HepG2 (cell line): ENCODE data around the gene DDX39B. TPM values are rescaled to one million over a fixed set of nuclear protein-coding genes. Genes with fewer than 3 reads are reported as not detected.
A peak's percentile ranks its signal among the peaks of the same experiment; 100 is the strongest.

ENCODE experiments used
- ATAC-seq: fragments of 200-7000 bp; cut with Tn5 transposase; 3 replicates; pipeline ENCODE4 v1.9.1; 2020; ENCODE audit warnings: mild to moderate bottlenecking, moderate library complexity
- BruUV-seq: library from RNA; stranded (reverse); fragments of 400-500 nt; replicated peaks from 2 replicates; lab custom pipeline; 2021; lab: Mats Ljungman, UMichigan
- CTCF ChIA-PET: fragments of 300-600 bp; formaldehyde crosslinking; extraction: SDS; loops from one replicate; lab custom pipeline; 2021; ENCODE audit warnings: low total read pairs, inconsistent platforms, low intra/inter-chr PET ratio; lab: Yijun Ruan, JAX
- POLR2A ChIA-PET: fragments of 350-600 bp; sonication (Branson Sonifier 250); formaldehyde crosslinking; loops from one replicate; lab custom pipeline; 2020; ENCODE audit warnings: antibody characterized with exemption, inconsistent platforms; lab: Yijun Ruan, JAX
- DNase-seq: peaks from one replicate; pipeline ENCODE4 v3.0.0-alpha.2; 2015; ENCODE audit warnings: low spot score
- FAIRE-seq: peaks from 3 replicates; lab custom pipeline; 2011; peaks lifted over from hg19 to GRCh38; lab: Jason Lieb, UNC
- H2AFZ ChIP-seq: one replicate; pipeline ENCODE4 v1.6.1; 2011; ENCODE audit warnings: low read length, inconsistent platforms
- H3K27ac ChIP-seq: fragments of 300-600 bp; 3 replicates; pipeline ENCODE4 v1.8.0; 2011; ENCODE audit warnings: mixed run types, mild to moderate bottlenecking, mixed read lengths, low read length, inconsistent platforms; ENCODE audit not compliant: insufficient read depth; ENCODE audit errors: extremely low read length
- H3K27me3 ChIP-seq, 2 experiments: fragments of 200-600 bp in 1 of 2; 2 replicates in 1 of 2; 3 replicates in 1 of 2; pipeline versions ENCODE4 v1.6.0 to v1.8.0; 2011; ENCODE audit warnings: low read length in 2 of 2, mild to moderate bottlenecking in 2 of 2, moderate library complexity in 2 of 2, inconsistent platforms in 1 of 2; ENCODE audit not compliant: insufficient read depth in 2 of 2, control insufficient read depth in 1 of 2
- H3K36me3 ChIP-seq, 2 experiments: fragments of 200-600 bp in 1 of 2; replicated peaks in 1 of 2; 2 replicates in 1 of 2; 3 replicates in 1 of 2; pipeline versions ENCODE4 v1.5.1 to v1.8.0; 2011; ENCODE audit warnings: low read length in 2 of 2, inconsistent platforms in 1 of 2; ENCODE audit not compliant: insufficient read depth in 2 of 2, control insufficient read depth in 1 of 2
- H3K4me1 ChIP-seq: 2 replicates; pipeline ENCODE4 v1.5.1; 2012; ENCODE audit warnings: low read length, inconsistent platforms; ENCODE audit not compliant: insufficient read depth
- H3K4me2 ChIP-seq: 2 replicates; pipeline ENCODE4 v1.6.0; 2011; ENCODE audit warnings: low read depth, low read length, inconsistent platforms
- H3K4me3 ChIP-seq, 3 experiments: fragments of 200-600 bp in 1 of 3; sonication (generic), shearing (Covaris generic) in 1 of 3; replicated peaks in 1 of 3; 2 replicates each; pipeline ENCODE4 v1.5.1; 2011 to 2016; ENCODE audit warnings: low read length in 3 of 3, inconsistent platforms in 2 of 3, low read depth in 2 of 3, mild to moderate bottlenecking in 2 of 3, control low read depth in 1 of 3, mixed read lengths in 1 of 3; ENCODE audit not compliant: insufficient read depth in 1 of 3
- H3K79me2 ChIP-seq: one replicate; pipeline ENCODE4 v1.6.1; 2011; ENCODE audit warnings: low read length, inconsistent platforms; ENCODE audit not compliant: insufficient read depth
- H3K9ac ChIP-seq: 2 replicates; pipeline ENCODE4 v1.6.0; 2011; ENCODE audit warnings: mild to moderate bottlenecking, low read depth, low read length, inconsistent platforms; ENCODE audit not compliant: insufficient read depth
- H3K9me3 ChIP-seq: 2 replicates; pipeline ENCODE4 v1.5.1; 2012; ENCODE audit warnings: mild to moderate bottlenecking, low read length
- H4K20me1 ChIP-seq: 2 replicates; pipeline ENCODE4 v1.6.0; 2011; ENCODE audit warnings: inconsistent platforms, mild to moderate bottlenecking, low read length, moderate library complexity; ENCODE audit not compliant: insufficient read depth
- CTCF ChIP-seq: sonication (generic); formaldehyde crosslinking; IDR thresholded peaks from 2 replicates; pipeline ENCODE4 v1.5.0; 2020; ENCODE audit warnings: mild to moderate bottlenecking, missing genetic modification reagents, moderate library complexity
- ETV5 ChIP-seq: IDR thresholded peaks from 2 replicates; pipeline ENCODE4 v1.6.1; 2018; ENCODE audit warnings: missing biosample characterization, missing genetic modification reagents, inconsistent platforms, borderline replicate concordance
- FOXK1 ChIP-seq: sonication (generic); formaldehyde crosslinking; IDR thresholded peaks from 2 replicates; pipeline ENCODE4 v1.4.0; 2020; ENCODE audit warnings: low read depth, missing genetic modification reagents, borderline replicate concordance
- IKZF5 ChIP-seq: IDR thresholded peaks from 2 replicates; pipeline ENCODE4 v1.6.1; 2018; ENCODE audit warnings: missing genetic modification reagents, mild to moderate bottlenecking, missing compliant biosample characterization
- JARID2 ChIP-seq: sonication (generic); formaldehyde crosslinking; IDR thresholded peaks from 2 replicates; pipeline ENCODE4 v1.8.1; 2023; ENCODE audit warnings: missing genetic modification reagents, inconsistent platforms; ENCODE audit not compliant: insufficient replicate concordance
- KMT2A ChIP-seq: sonication (generic); formaldehyde crosslinking; IDR thresholded peaks from 2 replicates; pipeline ENCODE4 v1.4.0; 2020; ENCODE audit warnings: missing genetic modification reagents
- PBX2 ChIP-seq: IDR thresholded peaks from 2 replicates; pipeline ENCODE4 v1.6.1; 2016; ENCODE audit warnings: control low read depth
- PITX1 ChIP-seq: sonication (generic); formaldehyde crosslinking; IDR thresholded peaks from 2 replicates; pipeline ENCODE4 v1.5.1; 2020; ENCODE audit warnings: mild to moderate bottlenecking, missing genetic modification reagents
- ZBTB21 ChIP-seq: sonication (generic); formaldehyde crosslinking; IDR thresholded peaks from 2 replicates; pipeline ENCODE4 v1.4.0; 2020; ENCODE audit warnings: missing genetic modification reagents
- ZBTB26 ChIP-seq: IDR thresholded peaks from 2 replicates; pipeline ENCODE4 v1.6.1; 2016; ENCODE audit warnings: missing compliant biosample characterization, missing genetic modification reagents, borderline replicate concordance
- ZC3H4 ChIP-seq: sonication (generic); formaldehyde crosslinking; IDR thresholded peaks from 2 replicates; pipeline ENCODE4 v1.4.0; 2020; ENCODE audit warnings: missing genetic modification reagents, borderline replicate concordance
- ZNF276 ChIP-seq: sonication (generic); formaldehyde crosslinking; IDR thresholded peaks from 2 replicates; pipeline ENCODE4 v1.4.0; 2020; ENCODE audit warnings: mild to moderate bottlenecking, low read depth, missing genetic modification reagents
- ZNF335 ChIP-seq: sonication (generic); formaldehyde crosslinking; IDR thresholded peaks from 2 replicates; pipeline ENCODE4 v1.4.0; 2020; ENCODE audit warnings: missing genetic modification reagents
- ZNF350 ChIP-seq: sonication (generic); formaldehyde crosslinking; IDR thresholded peaks from 2 replicates; pipeline ENCODE4 v1.4.0; 2020; ENCODE audit warnings: mild to moderate bottlenecking, low read depth, missing genetic modification reagents, borderline replicate concordance
- ZNF558 ChIP-seq: sonication (generic); formaldehyde crosslinking; IDR thresholded peaks from 2 replicates; pipeline ENCODE4 v1.9.0; 2022; ENCODE audit warnings: mild to moderate bottlenecking, missing genetic modification reagents, borderline replicate concordance
- ZNF883 ChIP-seq: sonication (generic); formaldehyde crosslinking; IDR thresholded peaks from 2 replicates; pipeline ENCODE4 v1.5.1; 2020; ENCODE audit warnings: mild to moderate bottlenecking, missing genetic modification reagents; ENCODE audit errors: not compliant biosample characterization
- WGBS: methylation state at CpG from one replicate; pipeline ENCODE4 v1.1.6; 2017; ENCODE audit warnings: low lambda C conversion rate; 5-methylcytosine and 5-hydroxymethylcytosine counted together
- in situ Hi-C: cut with HindIII; loops from 2 replicates; pipeline ENCODE4 v1.10.0; 2017; ENCODE audit warnings: low pct_unique_long_range_greater_than_20kb; ENCODE audit not compliant: extremely low pct_ligation_motif_present
- intact Hi-C: fragments of 100-400 bp; cut with micrococcal nuclease; formaldehyde crosslinking; loops from one replicate; pipeline ENCODE4 v1.10.0; 2022; ENCODE audit not compliant: unreplicated experiment
- polyA plus RNA-seq, 8 experiments: library from polyadenylated mRNA; depleted of rRNA in 3 of 8; stranded (reverse) in 7 of 8; unstranded in 1 of 8; fragments of >200 nt; fragmentation: Illumina TruSeq in 4 of 8; extraction: Trizol in 4 of 8; gene quantifications; 2 replicates each; pipeline versions ENCODE4 v1.2.1 to v1.2.3, GENCODE V29; 2011 to 2016; ENCODE audit warnings: low read depth in 4 of 8, missing spikeins in 1 of 8, mixed read lengths in 1 of 8; ENCODE audit not compliant: insufficient read depth in 1 of 8
- total RNA-seq, 5 experiments: library from RNA; depleted of rRNA; stranded (reverse); fragments of >200 nt; fragmentation: Illumina TruSeq; extraction: Trizol; gene quantifications; 2 replicates each; pipeline ENCODE4 v1.2.3, GENCODE V29; 2016; ENCODE audit warnings: low read depth in 1 of 5

DDX39B gene
- total and polyA plus RNA-seq, 2 of the 13 experiments (the other 11 are each of a cell fraction or from before 2014, with no cell fraction given): 570 to 678 TPM

- no peaks in the 10 kb centered on the region for H4K20me1 ChIP-seq
- no peak overlapping the region for H3K27ac ChIP-seq
- peaks cover 20 to 88% of the 10 kb centered on the region in 2 experiments for H3K27me3 ChIP-seq
- H2AFZ ChIP-seq: no peak overlapping the region
- no peak overlapping the region for H3K4me2 ChIP-seq
- H3K79me2 ChIP-seq: no peaks in the 10 kb centered on the region
- ChIA-PET POLR2A (interaction anchor here (0.9 to 1.9 kb wide), 4 partner anchors 27 to 77 kb away, joined by 3 to 8 read pairs (median 4); partner anchors contain the start of genes DDX39B and NFKBIL1), CTCF (no interaction called here)
- no peaks in the 10 kb centered on the region for H3K4me1 ChIP-seq
- H3K4me3 ChIP-seq: no peak overlapping the region
- no peak overlapping the region for H3K9ac ChIP-seq
- no peaks in the 10 kb centered on the region for H3K9me3 ChIP-seq
- in situ Hi-C loops (no loop called here), intact Hi-C loops (no loop called here)
- H3K36me3 ChIP-seq: no peaks in the 10 kb centered on the region
- no TSS peak for BruUV-seq
- FAIRE-seq (no peak), DNase-seq (no peak), ATAC-seq (peak; percentile 15; the same call in 2 of the 3 replicates)
- 16% methylated on average over 14 of the region's 14 CpGs for WGBS
- TF ChIP-seq PBX2 (CRISPR knock-in tag) (no peak), FOXK1 (CRISPR knock-in tag) (no peak), ZNF276 (CRISPR knock-in tag) (no peak), ZNF335 (CRISPR knock-in tag) (no peak), ETV5 (CRISPR knock-in tag) (no peak), ZNF558 (CRISPR knock-in tag) (no peak), JARID2 (CRISPR knock-in tag) (no peak), CTCF (CRISPR knock-in tag) (peak; percentile 27), ZNF883 (CRISPR knock-in tag) (no peak), ZBTB21 (CRISPR knock-in tag) (no peak), KMT2A (no peak), ZNF350 (CRISPR knock-in tag) (no peak), IKZF5 (no peak), ZBTB26 (CRISPR knock-in tag) (no peak), ZC3H4 (no peak), PITX1 (CRISPR knock-in tag) (no peak)
Observed at GRCh38 chr6:31574106-31575061, 32.6 kb upstream of the DDX39B start.
